HG03103 (cell line): ENCODE measurements around the gene GTSE1.

Experiments
- ATAC-seq: cut with Tn5 transposase; IDR thresholded peaks from one replicate; pipeline ENCODE4 v1.9.1; 2021; ENCODE audit warnings: low read depth; ENCODE audit not compliant: unreplicated experiment

Gene GTSE1

DNA sequence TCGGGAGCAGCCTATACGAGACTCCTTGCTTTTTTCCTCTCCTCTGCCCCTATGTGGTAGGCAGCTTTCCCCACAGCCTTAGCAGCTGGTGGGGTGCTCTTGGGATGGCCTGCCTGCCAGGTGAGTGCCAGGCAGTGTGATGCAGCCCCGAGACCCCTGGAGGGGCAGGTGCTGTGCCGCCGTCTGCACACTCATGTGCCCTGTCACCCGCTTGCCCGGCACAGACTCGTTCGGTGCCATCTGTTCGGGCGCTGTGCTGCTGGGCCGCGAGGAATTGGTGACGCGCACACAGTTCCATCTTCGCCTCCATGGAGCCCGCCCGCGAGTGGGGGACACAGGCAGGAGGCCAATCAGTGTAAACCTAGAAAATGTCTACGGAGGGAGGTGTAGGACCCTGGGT lies 54.0 kb downstream of the GTSE1 start:
- ATAC-seq, result no peak

- ATAC-seq, result no peak
Observed at GRCh38 chr22:46351131-46351735, 54.6 kb downstream of the GTSE1 start.

GRCh38 chr22:46351767-46352166 lies 55.1 kb downstream of the GTSE1 start:
- ATAC-seq, result no peak

GRCh38 chr22:46352276-46352675 lies 55.6 kb downstream of the GTSE1 start:
- ATAC-seq, result no peak

GRCh38 chr22:46352691-46353386 lies 56.2 kb downstream of the GTSE1 start:
- ATAC-seq, result no peak

DNA sequence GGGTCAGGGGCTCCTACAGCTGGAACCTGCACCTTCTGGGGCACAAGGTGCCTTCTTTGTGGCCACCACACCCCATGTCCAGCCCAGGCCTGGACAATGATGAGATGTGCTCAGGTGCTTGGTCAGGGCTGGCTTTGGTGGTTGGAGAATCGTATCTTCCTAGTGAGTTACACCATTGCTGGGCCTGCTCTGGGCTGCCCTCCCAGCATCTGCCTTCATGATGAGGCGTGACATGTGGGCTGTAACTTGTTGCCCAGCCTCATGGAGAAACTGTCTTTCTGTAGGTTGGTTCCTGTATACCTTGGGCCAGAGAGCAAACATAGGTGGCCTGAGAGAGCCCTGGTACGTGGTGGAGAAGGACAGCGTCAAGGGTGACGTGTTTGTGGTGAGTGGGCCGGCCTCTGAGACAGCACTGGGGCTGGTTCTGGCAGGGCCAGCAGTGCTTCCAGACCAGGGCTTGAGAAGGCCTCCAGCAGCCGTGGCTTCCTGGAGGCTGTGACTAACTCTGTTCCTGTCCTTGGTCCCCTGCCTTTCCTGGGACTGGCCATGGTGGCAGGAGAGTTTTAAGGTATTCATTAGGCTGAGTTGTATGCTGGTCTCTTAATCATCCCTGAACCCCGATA lies 56.9 kb downstream of the GTSE1 start:
- ATAC-seq, result no peak

DNA sequence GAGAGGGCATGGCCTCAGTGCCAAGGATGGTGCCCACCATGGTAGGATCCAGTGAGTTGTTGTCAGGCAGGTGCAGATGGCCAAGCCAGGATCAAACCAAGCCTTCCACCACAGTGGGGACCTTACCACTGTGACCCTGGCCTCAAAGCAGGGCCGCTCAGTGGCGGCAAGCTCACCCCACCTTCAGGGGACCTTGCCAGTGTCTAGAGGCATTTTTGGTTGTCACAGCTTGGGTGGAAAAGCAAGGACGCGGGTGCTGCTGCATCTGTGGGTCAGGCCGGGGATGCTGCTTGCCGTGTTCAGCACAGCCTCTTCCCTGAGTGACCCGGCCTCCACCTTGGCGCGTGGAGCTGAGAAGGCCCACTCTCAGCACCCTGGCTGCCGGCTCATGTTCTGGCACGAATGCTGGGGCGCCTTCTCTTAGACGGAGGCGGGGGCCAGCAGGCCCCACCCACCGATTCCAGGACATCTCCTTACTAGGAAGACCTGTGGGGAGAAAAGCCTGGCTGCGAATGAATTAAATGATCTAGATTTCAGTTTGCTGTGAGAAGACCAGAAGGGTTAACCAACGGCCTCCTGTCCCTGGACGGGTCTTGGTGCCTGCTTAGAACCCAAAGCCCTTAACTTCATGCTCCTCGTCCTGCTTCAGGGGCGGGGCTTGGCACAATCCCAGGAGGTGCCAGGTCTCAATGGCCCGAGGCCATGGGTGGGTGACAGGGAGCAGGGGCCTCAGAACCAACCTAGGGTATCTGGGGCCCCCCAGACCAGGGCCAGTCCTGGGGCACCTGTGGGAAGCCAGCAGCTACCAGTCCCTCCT lies 57.7 kb downstream of the GTSE1 start:
- ATAC-seq, result no peak

- no peak for ATAC-seq
Observed at GRCh38 chr22:46354993-46355305, 58.3 kb downstream of the GTSE1 start.

GRCh38 chr22:46355369-46355995 lies 58.8 kb downstream of the GTSE1 start:
- no peak for ATAC-seq

GRCh38 chr22:46355996-46356471 lies 59.4 kb downstream of the GTSE1 start:
- ATAC-seq, result no peak

DNA sequence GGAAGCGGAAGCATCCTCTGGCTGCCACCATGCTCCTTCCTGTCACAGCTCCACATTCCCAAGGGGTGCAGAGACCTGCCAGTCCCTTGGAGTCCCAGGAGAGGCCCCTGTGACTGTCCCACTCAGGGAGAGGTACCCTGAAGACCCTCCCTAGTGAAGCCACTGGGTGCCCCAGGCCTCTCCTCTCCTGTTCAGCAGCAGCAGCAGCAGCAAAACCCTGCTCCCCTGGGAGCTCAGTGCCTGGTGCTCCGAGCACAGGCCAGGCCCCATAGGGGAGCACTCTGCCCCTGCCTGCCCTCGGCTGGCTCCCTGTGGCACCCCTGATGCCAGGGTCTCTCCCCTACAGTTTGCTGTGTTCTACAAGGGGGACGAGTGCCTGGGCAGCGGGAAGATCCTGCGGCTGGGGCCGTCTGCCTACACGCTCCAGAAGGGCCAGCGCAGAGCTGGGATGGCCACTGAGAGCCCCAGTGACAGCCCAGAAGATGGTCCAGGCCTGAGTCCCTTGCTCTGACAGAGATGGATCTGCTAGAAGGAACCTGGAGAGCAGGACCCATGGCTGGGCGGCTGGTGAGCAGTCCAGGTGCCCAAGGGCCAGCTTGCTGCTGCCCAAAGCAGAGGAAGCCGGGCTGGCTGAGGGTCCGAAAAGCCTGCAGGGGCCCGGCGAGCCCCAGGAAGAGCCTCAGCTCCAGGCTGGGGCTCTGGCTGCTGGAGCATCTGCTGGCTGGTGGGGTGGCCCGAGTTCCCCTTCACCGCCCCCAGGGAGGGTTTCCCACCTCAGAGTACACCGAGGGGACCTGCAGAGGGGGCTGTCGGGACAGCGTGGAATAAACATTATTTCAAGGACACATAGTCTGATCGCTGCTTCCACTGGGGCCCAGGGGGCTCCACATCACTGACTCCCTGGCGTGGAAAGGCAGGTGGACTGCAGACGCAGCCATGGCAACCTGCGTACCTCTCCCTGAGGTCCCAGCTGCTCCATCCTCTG lies 60.1 kb downstream of the GTSE1 start:
- no peak for ATAC-seq

- ATAC-seq, result no peak
Observed at GRCh38 chr22:46357711-46358520, 61.2 kb downstream of the GTSE1 start.

GRCh38 chr22:46358766-46359165 lies 62.1 kb downstream of the GTSE1 start:
- ATAC-seq, result no peak

- ATAC-seq, result no peak
Observed at GRCh38 chr22:46359362-46359761, 62.7 kb downstream of the GTSE1 start.

GRCh38 chr22:46360097-46360496 lies 63.4 kb downstream of the GTSE1 start:
- no peak for ATAC-seq

- no peak for ATAC-seq
Observed at GRCh38 chr22:46360891-46361290, 64.2 kb downstream of the GTSE1 start.

- no peak for ATAC-seq
Observed at GRCh38 chr22:46361826-46362202, 65.1 kb downstream of the GTSE1 start.

GRCh38 chr22:46362203-46362933 lies 65.7 kb downstream of the GTSE1 start:
- no peak for ATAC-seq
